IMR-90 (cell line): ENCODE results near the gene NTM. TPM values are rescaled to one million over a fixed set of nuclear protein-coding genes. Genes with fewer than 3 reads are reported as not detected.

ENCODE experiments used
- ATAC-seq: fragments of 200-7000 bp; cut with Tn5 transposase; 2 replicates; pipeline ENCODE4 v1.9.1; 2020; ENCODE audit warnings: low read depth, mild to moderate bottlenecking, moderate library complexity
- BruUV-seq: library from RNA; stranded (reverse); fragments of 400-500 nt; replicated peaks from 2 replicates; lab custom pipeline; 2021; lab: Mats Ljungman, UMichigan
- CTCF ChIA-PET: fragments of 300-600 bp; formaldehyde crosslinking; extraction: SDS; loops from one replicate; lab custom pipeline; 2021; ENCODE audit warnings: antibody characterized with exemption; lab: Yijun Ruan, JAX
- POLR2A ChIA-PET: fragments of 300-600 bp; sonication (Branson Sonifier 250); formaldehyde crosslinking; loops from one replicate; lab custom pipeline; 2022; ENCODE audit warnings: antibody characterized with exemption; ENCODE audit not compliant: unreplicated experiment; lab: Charles Lee
- DNase-seq: peaks from one replicate; pipeline ENCODE4 v3.0.0; 2013
- H2AFZ ChIP-seq: replicated peaks from 2 replicates; pipeline ENCODE3; 2013; ENCODE audit warnings: low read length, mild to moderate bottlenecking; ENCODE audit not compliant: poor library complexity
- H2AK5ac ChIP-seq: 2 replicates; pipeline ENCODE4 v1.6.1; 2013; ENCODE audit warnings: low read depth, low read length, inconsistent platforms
- H2AK9ac ChIP-seq: replicated peaks from 2 replicates; pipeline ENCODE3; 2013; ENCODE audit warnings: mild to moderate bottlenecking, low read depth, low read length, moderate library complexity; ENCODE audit not compliant: poor library complexity
- H2BK120ac ChIP-seq: 2 replicates; pipeline ENCODE4 v1.6.1; 2013; ENCODE audit warnings: low read depth, low read length, inconsistent platforms
- H2BK15ac ChIP-seq: 3 replicates; pipeline ENCODE4 v1.6.1; 2013; ENCODE audit warnings: low read depth, low read length, inconsistent platforms
- H2BK20ac ChIP-seq: 2 replicates; pipeline ENCODE4 v1.6.1; 2013; ENCODE audit warnings: low read depth, mild to moderate bottlenecking, inconsistent platforms, low read length, moderate library complexity
- H2BK5ac ChIP-seq: 2 replicates; pipeline ENCODE4 v1.6.1; 2013; ENCODE audit warnings: mild to moderate bottlenecking, low read depth, low read length, inconsistent platforms; ENCODE audit not compliant: poor library complexity, severe bottlenecking
- H3K14ac ChIP-seq: replicated peaks from 2 replicates; pipeline ENCODE4 v1.6.1; 2013; ENCODE audit warnings: low read depth, low read length, inconsistent platforms
- H3K18ac ChIP-seq: 2 replicates; pipeline ENCODE4 v1.6.1; 2013; ENCODE audit warnings: low read depth, low read length, control low read depth
- H3K23ac ChIP-seq: 2 replicates; pipeline ENCODE4 v1.6.1; 2013; ENCODE audit warnings: low read depth, low read length, inconsistent platforms
- H3K27ac ChIP-seq: 2 replicates; pipeline ENCODE4 v1.5.1; 2013; ENCODE audit warnings: mild to moderate bottlenecking, control low read depth, low read length; ENCODE audit not compliant: insufficient read depth
- H3K27me3 ChIP-seq: 2 replicates; pipeline ENCODE4 v1.6.1; 2013; ENCODE audit warnings: low read length; ENCODE audit not compliant: control insufficient read depth, insufficient read depth
- H3K36me3 ChIP-seq: 2 replicates; pipeline ENCODE4 v1.6.1; 2013; ENCODE audit warnings: low read length, mixed read lengths; ENCODE audit not compliant: control insufficient read depth, insufficient read depth
- H3K4ac ChIP-seq: 2 replicates; pipeline ENCODE4 v1.6.1; 2013; ENCODE audit warnings: low read depth, low read length, inconsistent platforms
- H3K4me1 ChIP-seq: 2 replicates; pipeline ENCODE4 v1.6.1; 2013; ENCODE audit warnings: low read length, mixed read lengths; ENCODE audit not compliant: control insufficient read depth, insufficient read depth
- H3K4me2 ChIP-seq: 2 replicates; pipeline ENCODE4 v1.6.1; 2013; ENCODE audit warnings: low read depth, mild to moderate bottlenecking, control low read depth, low read length, moderate library complexity
- H3K4me3 ChIP-seq: 2 replicates; pipeline ENCODE4 v1.5.1; 2013; ENCODE audit warnings: low read depth, mild to moderate bottlenecking, control low read depth, low read length, moderate library complexity; ENCODE audit not compliant: insufficient read depth
- H3K56ac ChIP-seq: 2 replicates; pipeline ENCODE4 v1.6.1; 2013; ENCODE audit warnings: low read length, inconsistent platforms; ENCODE audit not compliant: insufficient read depth; ENCODE audit errors: extremely low read depth
- H3K79me1 ChIP-seq, 2 experiments: 2 replicates each; pipeline ENCODE4 v1.6.1; 2013; ENCODE audit warnings: low read length in 2 of 2, inconsistent platforms in 1 of 2, low read depth in 1 of 2
- H3K9ac ChIP-seq: 2 replicates; pipeline ENCODE4 v1.6.1; 2013; ENCODE audit warnings: low read depth, low read length, control low read depth
- H3K9me1 ChIP-seq: 2 replicates; pipeline ENCODE4 v1.6.1; 2013; ENCODE audit warnings: low read length, inconsistent platforms; ENCODE audit not compliant: insufficient read depth
- H3K9me3 ChIP-seq: 2 replicates; pipeline ENCODE4 v1.6.1; 2013; ENCODE audit warnings: low read length; ENCODE audit not compliant: control insufficient read depth, insufficient read depth
- H4K20me1 ChIP-seq: 2 replicates; pipeline ENCODE4 v1.6.1; 2013; ENCODE audit warnings: low read length, inconsistent platforms; ENCODE audit not compliant: insufficient read depth
- H4K5ac ChIP-seq: 2 replicates; pipeline ENCODE4 v1.6.1; 2013; ENCODE audit warnings: mild to moderate bottlenecking, low read depth, low read length, control low read depth
- H4K8ac ChIP-seq, 2 experiments: 2 replicates each; pipeline ENCODE4 v1.6.1; 2013; ENCODE audit warnings: low read depth in 2 of 2, low read length in 2 of 2, control low read depth in 1 of 2, inconsistent platforms in 1 of 2
- H4K91ac ChIP-seq: 2 replicates; pipeline ENCODE4 v1.6.1; 2013; ENCODE audit warnings: low read depth, low read length, inconsistent platforms; ENCODE audit not compliant: insufficient read depth
- BHLHE40 ChIP-seq: fragments of 150-350 bp; IDR thresholded peaks from 2 replicates; pipeline ENCODE4 v1.6.1; 2016; ENCODE audit warnings: mild to moderate bottlenecking, low read depth, low read length
- CEBPB ChIP-seq: IDR thresholded peaks from 2 replicates; pipeline ENCODE4 v1.6.1; 2012; ENCODE audit warnings: low read depth, low read length, improper control_type of control experiment
- MAFK ChIP-seq: IDR thresholded peaks from 2 replicates; pipeline ENCODE4 v1.6.1; 2012; ENCODE audit warnings: low read depth, low read length, improper control_type of control experiment
- NFE2L2 ChIP-seq: fragments of 150-350 bp; IDR thresholded peaks from 2 replicates; pipeline ENCODE4 v1.6.1; 2016; ENCODE audit warnings: low read depth, mild to moderate bottlenecking, low read length
- POLR2A ChIP-seq: IDR thresholded peaks from 2 replicates; pipeline ENCODE4 v1.6.1; 2012; ENCODE audit warnings: mild to moderate bottlenecking, low read depth, low read length
- RCOR1 ChIP-seq: IDR thresholded peaks from 2 replicates; pipeline ENCODE4 v1.6.1; 2012; ENCODE audit warnings: mild to moderate bottlenecking, low read length, improper control_type of control experiment; ENCODE audit not compliant: insufficient replicate concordance
- RFX5 ChIP-seq: IDR thresholded peaks from 2 replicates; pipeline ENCODE4 v1.8.0; 2012; ENCODE audit warnings: low read depth, mild to moderate bottlenecking, low read length, moderate library complexity
- WGBS, 2 experiments: methylation state at CpG; one replicate each; pipeline versions ENCODE4 v1.1.5 to v1.1.7; 2013; ENCODE audit warnings: missing lambda C conversion rate in 2 of 2; ENCODE audit not compliant: insufficient read length in 1 of 2; ENCODE audit errors: extremely low coverage in 2 of 2; 5-methylcytosine and 5-hydroxymethylcytosine counted together
- dilution Hi-C: fragments of 300-500 bp; cut with HindIII; formaldehyde crosslinking; loops from one replicate; pipeline ENCODE4 v1.14.3; 2018; ENCODE audit warnings: low sequenced_read_pairs; ENCODE audit not compliant: unreplicated experiment
- in situ Hi-C: fragments of 300-500 bp; cut with MboI; formaldehyde crosslinking; loops from 3 replicates; pipeline ENCODE4 v1.14.3; 2019; ENCODE audit warnings: low sequenced_read_pairs, inconsistent platforms, mixed read lengths
- intact Hi-C: fragments of 100-400 bp; cut with micrococcal nuclease; formaldehyde crosslinking; loops from 2 replicates; pipeline ENCODE4 v1.10.0; 2022
- polyA plus RNA-seq, 3 experiments: library from polyadenylated mRNA; depleted of rRNA; stranded (reverse); fragments of >200 nt; gene quantifications; 2 replicates each; pipeline ENCODE4 v1.2.3, GENCODE V29; 2012; ENCODE audit warnings: low replicate concordance in 1 of 3
- total RNA-seq: library from RNA; depleted of rRNA; stranded (reverse); fragments of >200 nt; gene quantifications from 2 replicates; pipeline ENCODE4 v1.2.3, GENCODE V29; 2012
- TF ChIP-seq, protein P1 (sequence below): conservative IDR thresholded peaks from 2 replicates; pipeline ENCODE4 v1.5.1; 2012; ENCODE audit warnings: mild to moderate bottlenecking, low read depth, low read length, improper control_type of control experiment
- TF ChIP-seq, protein P2 (sequence below): fragments of 150-350 bp; IDR thresholded peaks from 2 replicates; pipeline ENCODE4 v1.6.1; 2016; ENCODE audit warnings: low read depth, mild to moderate bottlenecking, low read length, moderate library complexity, borderline replicate concordance

The NTM gene
- total and polyA plus RNA-seq, 2 of the 4 experiments (the other 2 are of a cell fraction), result 19.5 to 25.5 TPM

- Histone ChIP-seq H2BK120ac (no peak overlapping the region), H2BK20ac (no peak overlapping the region), H3K4ac (no peak overlapping the region), H3K27ac (no peak overlapping the region), H3K4me3 (no peak overlapping the region), H2BK15ac (no peak overlapping the region), H2AK9ac (no peak overlapping the region), H3K36me3 (no peaks in the 10 kb centered on the region), H3K4me2 (no peak overlapping the region), H3K9me1 (no peaks in the 10 kb centered on the region), H2AK5ac (no peak overlapping the region), H3K79me1 (no peaks in the 10 kb centered on the region), H3K23ac (no peak overlapping the region), H2AFZ (no peak overlapping the region), H4K5ac (no peak overlapping the region), H4K91ac (no peak overlapping the region), H3K9ac (no peak overlapping the region), H3K56ac (no peak overlapping the region), H4K8ac (no peak overlapping the region), H2BK5ac (no peak overlapping the region), H3K18ac (no peak overlapping the region), H3K14ac (no peak overlapping the region), H3K4me1 (no peaks in the 10 kb centered on the region), H3K27me3 (peaks cover 3% of the 10 kb centered on the region), H3K9me3 (no peaks in the 10 kb centered on the region), H4K20me1 (no peaks in the 10 kb centered on the region)
- ChIA-PET CTCF (no interaction called here), POLR2A (no interaction called here)
- dilution Hi-C loops, result no loop called here
- ATAC-seq, result no peak
- DNase-seq, result no peak
- in situ Hi-C loops, result no loop called here
- TF ChIP-seq CEBPB (no peak), NFE2L2 (no peak), MAFK (no peak), RFX5 (no peak), RCOR1 (no peak), BHLHE40 (no peak), POLR2A (no peak)
- TF ChIP-seq, protein P1, sequence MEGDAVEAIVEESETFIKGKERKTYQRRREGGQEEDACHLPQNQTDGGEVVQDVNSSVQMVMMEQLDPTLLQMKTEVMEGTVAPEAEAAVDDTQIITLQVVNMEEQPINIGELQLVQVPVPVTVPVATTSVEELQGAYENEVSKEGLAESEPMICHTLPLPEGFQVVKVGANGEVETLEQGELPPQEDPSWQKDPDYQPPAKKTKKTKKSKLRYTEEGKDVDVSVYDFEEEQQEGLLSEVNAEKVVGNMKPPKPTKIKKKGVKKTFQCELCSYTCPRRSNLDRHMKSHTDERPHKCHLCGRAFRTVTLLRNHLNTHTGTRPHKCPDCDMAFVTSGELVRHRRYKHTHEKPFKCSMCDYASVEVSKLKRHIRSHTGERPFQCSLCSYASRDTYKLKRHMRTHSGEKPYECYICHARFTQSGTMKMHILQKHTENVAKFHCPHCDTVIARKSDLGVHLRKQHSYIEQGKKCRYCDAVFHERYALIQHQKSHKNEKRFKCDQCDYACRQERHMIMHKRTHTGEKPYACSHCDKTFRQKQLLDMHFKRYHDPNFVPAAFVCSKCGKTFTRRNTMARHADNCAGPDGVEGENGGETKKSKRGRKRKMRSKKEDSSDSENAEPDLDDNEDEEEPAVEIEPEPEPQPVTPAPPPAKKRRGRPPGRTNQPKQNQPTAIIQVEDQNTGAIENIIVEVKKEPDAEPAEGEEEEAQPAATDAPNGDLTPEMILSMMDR, result no peak
- TF ChIP-seq, protein P2, sequence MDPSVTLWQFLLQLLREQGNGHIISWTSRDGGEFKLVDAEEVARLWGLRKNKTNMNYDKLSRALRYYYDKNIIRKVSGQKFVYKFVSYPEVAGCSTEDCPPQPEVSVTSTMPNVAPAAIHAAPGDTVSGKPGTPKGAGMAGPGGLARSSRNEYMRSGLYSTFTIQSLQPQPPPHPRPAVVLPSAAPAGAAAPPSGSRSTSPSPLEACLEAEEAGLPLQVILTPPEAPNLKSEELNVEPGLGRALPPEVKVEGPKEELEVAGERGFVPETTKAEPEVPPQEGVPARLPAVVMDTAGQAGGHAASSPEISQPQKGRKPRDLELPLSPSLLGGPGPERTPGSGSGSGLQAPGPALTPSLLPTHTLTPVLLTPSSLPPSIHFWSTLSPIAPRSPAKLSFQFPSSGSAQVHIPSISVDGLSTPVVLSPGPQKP, result no peak
- no TSS peak for BruUV-seq
- WGBS, 2 experiments, result 56% methylated on average over 3 of the region's 6 CpGs; no CpG with 5 or more reads in 1 of the 2 experiments
- intact Hi-C loops, result no loop called here
Observed at GRCh38 chr11:131463162-131463561, 92.7 kb downstream of the NTM start.
